ENCODE results near the gene FSIP2.

Gene FSIP2

DNA sequence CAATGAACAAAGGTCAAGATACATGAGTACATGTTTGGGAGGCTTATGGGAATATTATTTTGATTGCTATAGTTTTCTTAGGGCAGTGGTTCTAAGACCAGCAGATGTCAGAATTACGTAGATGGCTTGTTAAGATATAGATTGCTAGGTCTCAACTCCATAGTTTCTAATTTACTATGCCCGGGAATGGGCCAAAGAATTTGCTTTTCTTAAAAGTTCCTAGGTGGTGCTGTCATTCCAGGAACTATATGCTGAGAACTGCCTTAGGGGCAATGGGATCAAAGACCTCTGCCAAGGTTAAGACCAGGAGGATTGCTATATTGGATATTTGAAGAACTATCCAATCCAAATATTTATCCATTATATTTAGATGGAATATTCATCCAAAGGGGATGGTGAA lies 141.8 kb downstream of the FSIP2 start:
- H3K4me3 ChIP-seq (ENCODE audit: control insufficient read depth, low read depth, low read length): no peak overlapping the region
- DNase-seq (ENCODE audit: low read depth): no peak
- TF ChIP-seq, protein P1, sequence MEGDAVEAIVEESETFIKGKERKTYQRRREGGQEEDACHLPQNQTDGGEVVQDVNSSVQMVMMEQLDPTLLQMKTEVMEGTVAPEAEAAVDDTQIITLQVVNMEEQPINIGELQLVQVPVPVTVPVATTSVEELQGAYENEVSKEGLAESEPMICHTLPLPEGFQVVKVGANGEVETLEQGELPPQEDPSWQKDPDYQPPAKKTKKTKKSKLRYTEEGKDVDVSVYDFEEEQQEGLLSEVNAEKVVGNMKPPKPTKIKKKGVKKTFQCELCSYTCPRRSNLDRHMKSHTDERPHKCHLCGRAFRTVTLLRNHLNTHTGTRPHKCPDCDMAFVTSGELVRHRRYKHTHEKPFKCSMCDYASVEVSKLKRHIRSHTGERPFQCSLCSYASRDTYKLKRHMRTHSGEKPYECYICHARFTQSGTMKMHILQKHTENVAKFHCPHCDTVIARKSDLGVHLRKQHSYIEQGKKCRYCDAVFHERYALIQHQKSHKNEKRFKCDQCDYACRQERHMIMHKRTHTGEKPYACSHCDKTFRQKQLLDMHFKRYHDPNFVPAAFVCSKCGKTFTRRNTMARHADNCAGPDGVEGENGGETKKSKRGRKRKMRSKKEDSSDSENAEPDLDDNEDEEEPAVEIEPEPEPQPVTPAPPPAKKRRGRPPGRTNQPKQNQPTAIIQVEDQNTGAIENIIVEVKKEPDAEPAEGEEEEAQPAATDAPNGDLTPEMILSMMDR (IDR thresholded peaks at IDR 0.05; ENCODE audit: control insufficient read depth, insufficient read depth, low read depth, low read length, missing control alignments): no peak

Measured in AG09309 (cell line).